ENCODE measurements around the gene LRRN2.

LRRN2 gene

DNA sequence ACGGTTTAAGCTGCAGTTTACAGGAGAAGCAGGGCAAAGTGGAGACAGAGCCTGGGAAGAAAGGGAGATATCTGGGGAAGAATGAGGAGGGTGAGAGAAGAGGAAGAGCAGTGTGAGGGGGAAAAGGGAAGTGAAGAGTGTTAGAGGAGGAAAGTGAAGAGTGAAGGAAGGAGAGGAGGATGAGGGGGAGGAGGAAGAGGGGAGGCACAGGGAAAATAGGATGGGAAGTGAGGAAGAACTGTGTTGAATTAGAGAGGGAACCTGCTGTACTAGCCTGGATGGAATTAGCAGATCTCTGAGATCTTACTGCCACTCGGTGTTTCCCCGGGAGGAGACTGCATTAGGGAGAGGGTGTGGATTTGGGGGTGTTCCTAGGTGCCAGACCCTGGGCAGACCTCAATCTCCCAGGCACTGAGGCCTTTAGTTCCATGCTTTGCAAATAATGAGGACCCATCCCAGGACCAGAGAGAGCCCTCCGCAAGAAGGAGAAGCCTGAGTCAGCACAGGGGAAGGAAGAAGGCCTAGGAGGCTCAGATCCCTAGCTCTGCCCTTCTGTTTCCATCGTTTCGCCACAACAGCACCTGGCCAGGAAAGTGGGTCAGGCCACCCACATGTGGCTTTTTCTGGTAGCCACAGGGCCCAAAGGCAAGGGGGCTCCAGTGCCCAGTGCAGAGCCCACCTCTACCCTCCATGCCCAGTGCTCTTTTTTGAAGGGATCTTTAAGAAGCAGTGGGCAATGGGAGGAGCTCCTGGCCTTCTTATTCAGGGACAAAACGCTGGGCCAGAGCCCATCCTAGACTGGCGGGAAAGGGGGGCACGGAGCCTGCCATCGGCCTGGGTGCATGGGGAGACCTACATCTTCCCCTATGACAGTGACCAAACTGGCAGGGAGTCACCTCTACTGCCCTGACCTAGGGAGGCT is 2.0 kb downstream of the LRRN2 start:
- no peak for DNase-seq (ENCODE audit: low spot score)
- in situ Hi-C loops (cut with MboI; ENCODE audit: low sequenced_read_pairs, unreplicated experiment): no loop called here
- TF ChIP-seq, protein P1, sequence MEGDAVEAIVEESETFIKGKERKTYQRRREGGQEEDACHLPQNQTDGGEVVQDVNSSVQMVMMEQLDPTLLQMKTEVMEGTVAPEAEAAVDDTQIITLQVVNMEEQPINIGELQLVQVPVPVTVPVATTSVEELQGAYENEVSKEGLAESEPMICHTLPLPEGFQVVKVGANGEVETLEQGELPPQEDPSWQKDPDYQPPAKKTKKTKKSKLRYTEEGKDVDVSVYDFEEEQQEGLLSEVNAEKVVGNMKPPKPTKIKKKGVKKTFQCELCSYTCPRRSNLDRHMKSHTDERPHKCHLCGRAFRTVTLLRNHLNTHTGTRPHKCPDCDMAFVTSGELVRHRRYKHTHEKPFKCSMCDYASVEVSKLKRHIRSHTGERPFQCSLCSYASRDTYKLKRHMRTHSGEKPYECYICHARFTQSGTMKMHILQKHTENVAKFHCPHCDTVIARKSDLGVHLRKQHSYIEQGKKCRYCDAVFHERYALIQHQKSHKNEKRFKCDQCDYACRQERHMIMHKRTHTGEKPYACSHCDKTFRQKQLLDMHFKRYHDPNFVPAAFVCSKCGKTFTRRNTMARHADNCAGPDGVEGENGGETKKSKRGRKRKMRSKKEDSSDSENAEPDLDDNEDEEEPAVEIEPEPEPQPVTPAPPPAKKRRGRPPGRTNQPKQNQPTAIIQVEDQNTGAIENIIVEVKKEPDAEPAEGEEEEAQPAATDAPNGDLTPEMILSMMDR (IDR thresholded peaks at IDR 0.05; ENCODE audit: borderline replicate concordance, control extremely low read depth, extremely low read depth, insufficient read depth, missing control alignments): no peak

GRCh38 chr1:204680461-204680860 is 5.1 kb downstream of the LRRN2 start:
- DNase-seq (ENCODE audit: low spot score): no peak
- in situ Hi-C loops (cut with MboI; ENCODE audit: low sequenced_read_pairs, unreplicated experiment): no loop called here
- TF ChIP-seq, protein P1 (IDR thresholded peaks at IDR 0.05; ENCODE audit: borderline replicate concordance, control extremely low read depth, extremely low read depth, insufficient read depth, missing control alignments): no peak

- DNase-seq (ENCODE audit: low spot score): no peak
- TF ChIP-seq, protein P1 (IDR thresholded peaks at IDR 0.05; ENCODE audit: borderline replicate concordance, control extremely low read depth, extremely low read depth, insufficient read depth, missing control alignments): no peak
- in situ Hi-C loops (cut with MboI; ENCODE audit: low sequenced_read_pairs, unreplicated experiment): no loop called here
Observed at GRCh38 chr1:204680051-204680450, 5.5 kb downstream of the LRRN2 start.

DNA sequence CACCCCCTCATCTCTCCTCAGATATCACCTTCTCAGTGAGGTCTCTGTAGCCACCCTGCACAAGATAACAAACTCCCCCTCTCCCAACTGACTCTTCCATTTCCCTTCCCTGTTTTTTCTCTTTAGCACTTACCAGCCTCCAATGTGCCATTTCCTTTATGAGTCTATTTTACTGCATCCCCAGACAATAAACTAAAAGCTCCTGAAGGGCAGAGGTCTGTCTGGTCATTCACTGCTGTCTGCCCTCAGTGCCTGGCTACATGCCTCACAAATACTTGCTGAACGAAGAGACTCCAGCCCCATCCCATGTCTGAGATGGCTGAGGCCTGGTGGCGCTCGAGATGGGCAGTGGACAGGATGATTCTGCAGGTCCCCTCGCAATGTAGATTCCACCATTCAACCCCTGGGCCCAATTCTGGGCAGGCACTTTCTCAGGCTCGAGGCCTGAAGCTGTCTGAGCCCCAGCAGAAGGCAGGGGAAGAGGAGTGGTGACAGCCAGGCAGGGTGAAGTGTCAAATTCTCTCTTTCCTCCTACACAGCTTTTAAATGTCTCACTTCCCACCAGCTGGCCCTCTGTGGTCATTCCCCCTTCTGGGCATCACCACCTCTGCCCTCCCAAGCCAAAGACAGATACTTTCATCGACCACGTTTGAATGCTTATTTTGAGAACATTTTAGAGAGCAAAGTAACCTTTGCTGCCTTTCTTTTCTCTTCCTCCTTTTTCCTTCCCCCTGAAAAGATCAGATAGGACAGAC is 6.6 kb downstream of the LRRN2 start:
- TF ChIP-seq, protein P1 (IDR thresholded peaks at IDR 0.05; ENCODE audit: borderline replicate concordance, control extremely low read depth, extremely low read depth, insufficient read depth, missing control alignments): no peak
- in situ Hi-C loops (cut with MboI; ENCODE audit: low sequenced_read_pairs, unreplicated experiment): loop anchor here (10.0 kb wide), 1 partner anchor 84 kb away; no protein-coding TSS in a partner anchor
- DNase-seq (ENCODE audit: low spot score): no peak

DNA sequence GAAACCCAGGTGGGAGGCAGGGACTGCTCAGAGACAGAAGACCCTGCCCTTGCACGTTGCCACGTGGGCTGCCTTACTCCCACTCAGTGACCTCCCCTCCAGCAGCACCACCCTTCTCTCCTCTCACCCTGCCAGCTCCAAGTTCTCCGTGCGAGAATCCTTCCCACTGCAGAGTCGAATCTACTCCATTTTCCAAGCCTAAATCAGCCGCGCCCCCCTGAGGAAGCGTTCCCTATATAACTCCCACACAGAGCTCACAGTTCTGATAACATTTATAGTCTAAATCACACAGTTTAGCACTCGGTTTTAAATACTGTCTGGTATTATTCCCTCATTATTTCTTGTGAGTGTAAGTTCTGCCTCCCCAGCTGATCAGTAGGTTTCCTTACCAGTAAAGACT is 7.7 kb downstream of the LRRN2 start:
- no peak for DNase-seq (ENCODE audit: low spot score)
- in situ Hi-C loops (cut with MboI; ENCODE audit: low sequenced_read_pairs, unreplicated experiment): loop anchor here (10.0 kb wide), 1 partner anchor 83 kb away; no protein-coding TSS in a partner anchor
- TF ChIP-seq, protein P1 (IDR thresholded peaks at IDR 0.05; ENCODE audit: borderline replicate concordance, control extremely low read depth, extremely low read depth, insufficient read depth, missing control alignments): no peak

DNA sequence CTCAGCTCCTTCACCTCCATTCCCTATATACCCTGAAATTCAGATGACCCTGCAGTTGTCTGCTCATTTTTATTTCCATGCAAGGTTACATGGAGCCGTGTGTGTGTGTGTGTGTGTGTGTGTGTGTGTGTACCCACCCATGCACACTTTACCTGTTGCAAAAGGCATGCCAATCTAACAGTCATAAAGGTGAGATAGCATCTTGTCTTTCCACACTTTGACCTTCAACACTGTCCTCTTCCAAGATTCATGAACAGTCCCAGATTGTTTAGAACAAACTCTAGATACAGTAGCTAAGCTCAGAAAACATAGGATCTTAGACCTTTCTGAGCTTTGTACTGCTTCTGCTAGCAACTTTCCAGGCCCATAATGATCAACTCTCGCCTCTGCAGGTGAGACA is 9.5 kb downstream of the LRRN2 start:
- TF ChIP-seq, protein P1 (IDR thresholded peaks at IDR 0.05; ENCODE audit: borderline replicate concordance, control extremely low read depth, extremely low read depth, insufficient read depth, missing control alignments): no peak
- DNase-seq (ENCODE audit: low spot score): no peak
- in situ Hi-C loops (cut with MboI; ENCODE audit: low sequenced_read_pairs, unreplicated experiment): loop anchor here (10.0 kb wide), 1 partner anchor 81 kb away; no protein-coding TSS in a partner anchor
